HepG2 (cell line): Measurements from ENCODE around the gene MED25. TPM values are rescaled to one million over a fixed set of nuclear protein-coding genes. Genes with fewer than 3 reads are reported as not detected.

Experiments
- ATAC-seq: fragments of 200-7000 bp; cut with Tn5 transposase; 3 replicates; pipeline ENCODE4 v1.9.1; 2020; ENCODE audit warnings: mild to moderate bottlenecking, moderate library complexity
- BruUV-seq: library from RNA; stranded (reverse); fragments of 400-500 nt; replicated peaks from 2 replicates; lab custom pipeline; 2021; lab: Mats Ljungman, UMichigan
- CTCF ChIA-PET: fragments of 300-600 bp; formaldehyde crosslinking; extraction: SDS; loops from one replicate; lab custom pipeline; 2021; ENCODE audit warnings: low total read pairs, inconsistent platforms, low intra/inter-chr PET ratio; lab: Yijun Ruan, JAX
- POLR2A ChIA-PET: fragments of 350-600 bp; sonication (Branson Sonifier 250); formaldehyde crosslinking; loops from one replicate; lab custom pipeline; 2020; ENCODE audit warnings: antibody characterized with exemption, inconsistent platforms; lab: Yijun Ruan, JAX
- DNase-seq: peaks from one replicate; pipeline ENCODE4 v3.0.0-alpha.2; 2015; ENCODE audit warnings: low spot score
- FAIRE-seq: peaks from 3 replicates; lab custom pipeline; 2011; peaks lifted over from hg19 to GRCh38; lab: Jason Lieb, UNC
- H2AFZ ChIP-seq: one replicate; pipeline ENCODE4 v1.6.1; 2011; ENCODE audit warnings: low read length, inconsistent platforms
- H3K27ac ChIP-seq: fragments of 300-600 bp; 3 replicates; pipeline ENCODE4 v1.8.0; 2011; ENCODE audit warnings: mixed run types, mild to moderate bottlenecking, mixed read lengths, low read length, inconsistent platforms; ENCODE audit not compliant: insufficient read depth; ENCODE audit errors: extremely low read length
- H3K27me3 ChIP-seq, 2 experiments: fragments of 200-600 bp in 1 of 2; 2 replicates in 1 of 2; 3 replicates in 1 of 2; pipeline versions ENCODE4 v1.6.0 to v1.8.0; 2011; ENCODE audit warnings: low read length in 2 of 2, mild to moderate bottlenecking in 2 of 2, moderate library complexity in 2 of 2, inconsistent platforms in 1 of 2; ENCODE audit not compliant: insufficient read depth in 2 of 2, control insufficient read depth in 1 of 2
- H3K36me3 ChIP-seq, 2 experiments: fragments of 200-600 bp in 1 of 2; replicated peaks in 1 of 2; 2 replicates in 1 of 2; 3 replicates in 1 of 2; pipeline versions ENCODE4 v1.5.1 to v1.8.0; 2011; ENCODE audit warnings: low read length in 2 of 2, inconsistent platforms in 1 of 2; ENCODE audit not compliant: insufficient read depth in 2 of 2, control insufficient read depth in 1 of 2
- H3K4me1 ChIP-seq: 2 replicates; pipeline ENCODE4 v1.5.1; 2012; ENCODE audit warnings: low read length, inconsistent platforms; ENCODE audit not compliant: insufficient read depth
- H3K4me2 ChIP-seq: 2 replicates; pipeline ENCODE4 v1.6.0; 2011; ENCODE audit warnings: low read depth, low read length, inconsistent platforms
- H3K4me3 ChIP-seq, 3 experiments: fragments of 200-600 bp in 1 of 3; sonication (generic), shearing (Covaris generic) in 1 of 3; replicated peaks in 1 of 3; 2 replicates each; pipeline ENCODE4 v1.5.1; 2011 to 2016; ENCODE audit warnings: low read length in 3 of 3, inconsistent platforms in 2 of 3, low read depth in 2 of 3, mild to moderate bottlenecking in 2 of 3, control low read depth in 1 of 3, mixed read lengths in 1 of 3; ENCODE audit not compliant: insufficient read depth in 1 of 3
- H3K79me2 ChIP-seq: one replicate; pipeline ENCODE4 v1.6.1; 2011; ENCODE audit warnings: low read length, inconsistent platforms; ENCODE audit not compliant: insufficient read depth
- H3K9ac ChIP-seq: 2 replicates; pipeline ENCODE4 v1.6.0; 2011; ENCODE audit warnings: mild to moderate bottlenecking, low read depth, low read length, inconsistent platforms; ENCODE audit not compliant: insufficient read depth
- H3K9me3 ChIP-seq: 2 replicates; pipeline ENCODE4 v1.5.1; 2012; ENCODE audit warnings: mild to moderate bottlenecking, low read length
- H4K20me1 ChIP-seq: 2 replicates; pipeline ENCODE4 v1.6.0; 2011; ENCODE audit warnings: inconsistent platforms, mild to moderate bottlenecking, low read length, moderate library complexity; ENCODE audit not compliant: insufficient read depth
- CBX1 ChIP-seq: IDR thresholded peaks from one replicate; pipeline ENCODE4 v1.6.1; 2016; ENCODE audit warnings: antibody characterized with exemption, low read depth
- KLF12 ChIP-seq: sonication (generic); formaldehyde crosslinking; IDR thresholded peaks from 2 replicates; pipeline ENCODE4 v1.4.0; 2020; ENCODE audit warnings: missing genetic modification reagents, borderline replicate concordance
- NRL ChIP-seq: sonication (generic); formaldehyde crosslinking; IDR thresholded peaks from 2 replicates; pipeline ENCODE4 v1.5.0; 2020; ENCODE audit warnings: missing genetic modification reagents, mild to moderate bottlenecking, moderate library complexity, borderline replicate concordance
- PPARG ChIP-seq: conservative IDR thresholded peaks from 2 replicates; pipeline ENCODE4 v1.6.1; 2016; ENCODE audit warnings: missing biosample characterization, missing genetic modification reagents
- ZMAT3 ChIP-seq: sonication (generic); formaldehyde crosslinking; conservative IDR thresholded peaks from 2 replicates; pipeline ENCODE4 v1.7.0; 2021; ENCODE audit warnings: missing genetic modification reagents
- ZNF235 ChIP-seq: sonication (generic); formaldehyde crosslinking; IDR thresholded peaks from 2 replicates; pipeline ENCODE4 v1.8.1; 2023; ENCODE audit warnings: mild to moderate bottlenecking, missing genetic modification reagents, borderline replicate concordance
- ZNF292 ChIP-seq: sonication (generic); formaldehyde crosslinking; IDR thresholded peaks from 2 replicates; pipeline ENCODE4 v1.8.1; 2022; ENCODE audit warnings: mild to moderate bottlenecking, low read depth, missing genetic modification reagents, borderline replicate concordance
- WGBS: methylation state at CpG from one replicate; pipeline ENCODE4 v1.1.6; 2017; ENCODE audit warnings: low lambda C conversion rate; 5-methylcytosine and 5-hydroxymethylcytosine counted together
- in situ Hi-C: cut with HindIII; loops from 2 replicates; pipeline ENCODE4 v1.10.0; 2017; ENCODE audit warnings: low pct_unique_long_range_greater_than_20kb; ENCODE audit not compliant: extremely low pct_ligation_motif_present
- intact Hi-C: fragments of 100-400 bp; cut with micrococcal nuclease; formaldehyde crosslinking; loops from one replicate; pipeline ENCODE4 v1.10.0; 2022; ENCODE audit not compliant: unreplicated experiment
- polyA plus RNA-seq, 8 experiments: library from polyadenylated mRNA; depleted of rRNA in 3 of 8; stranded (reverse) in 7 of 8; unstranded in 1 of 8; fragments of >200 nt; fragmentation: Illumina TruSeq in 4 of 8; extraction: Trizol in 4 of 8; gene quantifications; 2 replicates each; pipeline versions ENCODE4 v1.2.1 to v1.2.3, GENCODE V29; 2011 to 2016; ENCODE audit warnings: low read depth in 4 of 8, missing spikeins in 1 of 8, mixed read lengths in 1 of 8; ENCODE audit not compliant: insufficient read depth in 1 of 8
- total RNA-seq, 5 experiments: library from RNA; depleted of rRNA; stranded (reverse); fragments of >200 nt; fragmentation: Illumina TruSeq; extraction: Trizol; gene quantifications; 2 replicates each; pipeline ENCODE4 v1.2.3, GENCODE V29; 2016; ENCODE audit warnings: low read depth in 1 of 5
- TF ChIP-seq, protein P1 (sequence below), 2 experiments: fragments of 450-650 bp in 1 of 2; sonication (generic) in 1 of 2; formaldehyde crosslinking; IDR thresholded peaks; 2 replicates each; pipeline versions ENCODE4 v1.5.0 to v1.8.0; 2020 to 2022; ENCODE audit warnings: mild to moderate bottlenecking in 1 of 2, missing genetic modification reagents in 1 of 2
- TF ChIP-seq, protein P2 (sequence below): sonication (generic); formaldehyde crosslinking; IDR thresholded peaks from 2 replicates; pipeline ENCODE4 v1.4.0; 2020; ENCODE audit warnings: missing genetic modification reagents
- TF ChIP-seq, protein P3 (sequence below): sonication (generic); formaldehyde crosslinking; IDR thresholded peaks from 2 replicates; pipeline ENCODE4 v1.4.0; 2020; ENCODE audit warnings: missing genetic modification reagents, borderline replicate concordance
- TF ChIP-seq, protein P4 (sequence below): sonication (generic); formaldehyde crosslinking; IDR thresholded peaks from 2 replicates; pipeline ENCODE4 v1.8.0; 2022; ENCODE audit warnings: mild to moderate bottlenecking, missing genetic modification reagents, borderline replicate concordance

MED25 gene
- total and polyA plus RNA-seq, 2 of the 13 experiments (the other 11 are each of a cell fraction or from before 2014, with no cell fraction given): 11.1 to 15.1 TPM

DNA sequence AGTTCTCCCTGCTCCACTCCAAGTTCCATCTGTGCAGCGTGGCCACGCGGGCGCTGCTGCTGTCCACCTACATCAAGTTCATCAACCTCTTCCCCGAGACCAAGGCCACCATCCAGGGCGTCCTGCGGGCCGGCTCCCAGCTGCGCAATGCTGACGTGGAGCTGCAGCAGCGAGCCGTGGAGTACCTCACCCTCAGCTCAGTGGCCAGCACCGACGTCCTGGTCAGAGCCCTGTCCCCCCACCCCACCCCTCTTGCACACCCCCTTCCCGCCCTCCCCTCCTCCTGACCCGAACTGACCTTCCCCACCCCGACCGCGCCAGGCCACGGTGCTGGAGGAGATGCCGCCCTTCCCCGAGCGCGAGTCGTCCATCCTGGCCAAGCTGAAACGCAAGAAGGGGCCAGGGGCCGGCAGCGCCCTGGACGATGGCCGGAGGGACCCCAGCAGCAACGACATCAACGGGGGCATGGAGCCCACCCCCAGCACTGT lies 16.6 kb upstream of the MED25 start:
- no peak for ATAC-seq
- no peak for FAIRE-seq
- TF ChIP-seq PPARG (CRISPR knock-in tag) (no peak), KLF12 (CRISPR knock-in tag) (no peak), NRL (no peak), ZMAT3 (CRISPR knock-in tag) (no peak), ZNF235 (CRISPR knock-in tag) (no peak), CBX1 (no peak), ZNF292 (CRISPR knock-in tag) (no peak)
- TF ChIP-seq, protein P1, sequence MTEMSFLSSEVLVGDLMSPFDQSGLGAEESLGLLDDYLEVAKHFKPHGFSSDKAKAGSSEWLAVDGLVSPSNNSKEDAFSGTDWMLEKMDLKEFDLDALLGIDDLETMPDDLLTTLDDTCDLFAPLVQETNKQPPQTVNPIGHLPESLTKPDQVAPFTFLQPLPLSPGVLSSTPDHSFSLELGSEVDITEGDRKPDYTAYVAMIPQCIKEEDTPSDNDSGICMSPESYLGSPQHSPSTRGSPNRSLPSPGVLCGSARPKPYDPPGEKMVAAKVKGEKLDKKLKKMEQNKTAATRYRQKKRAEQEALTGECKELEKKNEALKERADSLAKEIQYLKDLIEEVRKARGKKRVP (CRISPR knock-in tag; IDR thresholded peaks at IDR 0.05): no peak
- TF ChIP-seq, protein P2, sequence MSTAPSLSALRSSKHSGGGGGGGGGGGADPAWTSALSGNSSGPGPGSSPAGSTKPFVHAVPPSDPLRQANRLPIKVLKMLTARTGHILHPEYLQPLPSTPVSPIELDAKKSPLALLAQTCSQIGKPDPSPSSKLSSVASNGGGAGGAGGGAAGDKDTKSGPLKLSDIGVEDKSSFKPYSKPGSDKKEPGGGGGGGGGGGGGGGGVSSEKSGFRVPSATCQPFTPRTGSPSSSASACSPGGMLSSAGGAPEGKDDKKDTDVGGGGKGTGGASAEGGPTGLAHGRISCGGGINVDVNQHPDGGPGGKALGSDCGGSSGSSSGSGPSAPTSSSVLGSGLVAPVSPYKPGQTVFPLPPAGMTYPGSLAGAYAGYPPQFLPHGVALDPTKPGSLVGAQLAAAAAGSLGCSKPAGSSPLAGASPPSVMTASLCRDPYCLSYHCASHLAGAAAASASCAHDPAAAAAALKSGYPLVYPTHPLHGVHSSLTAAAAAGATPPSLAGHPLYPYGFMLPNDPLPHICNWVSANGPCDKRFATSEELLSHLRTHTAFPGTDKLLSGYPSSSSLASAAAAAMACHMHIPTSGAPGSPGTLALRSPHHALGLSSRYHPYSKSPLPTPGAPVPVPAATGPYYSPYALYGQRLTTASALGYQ (CRISPR knock-in tag): no peak
- TF ChIP-seq, protein P3, sequence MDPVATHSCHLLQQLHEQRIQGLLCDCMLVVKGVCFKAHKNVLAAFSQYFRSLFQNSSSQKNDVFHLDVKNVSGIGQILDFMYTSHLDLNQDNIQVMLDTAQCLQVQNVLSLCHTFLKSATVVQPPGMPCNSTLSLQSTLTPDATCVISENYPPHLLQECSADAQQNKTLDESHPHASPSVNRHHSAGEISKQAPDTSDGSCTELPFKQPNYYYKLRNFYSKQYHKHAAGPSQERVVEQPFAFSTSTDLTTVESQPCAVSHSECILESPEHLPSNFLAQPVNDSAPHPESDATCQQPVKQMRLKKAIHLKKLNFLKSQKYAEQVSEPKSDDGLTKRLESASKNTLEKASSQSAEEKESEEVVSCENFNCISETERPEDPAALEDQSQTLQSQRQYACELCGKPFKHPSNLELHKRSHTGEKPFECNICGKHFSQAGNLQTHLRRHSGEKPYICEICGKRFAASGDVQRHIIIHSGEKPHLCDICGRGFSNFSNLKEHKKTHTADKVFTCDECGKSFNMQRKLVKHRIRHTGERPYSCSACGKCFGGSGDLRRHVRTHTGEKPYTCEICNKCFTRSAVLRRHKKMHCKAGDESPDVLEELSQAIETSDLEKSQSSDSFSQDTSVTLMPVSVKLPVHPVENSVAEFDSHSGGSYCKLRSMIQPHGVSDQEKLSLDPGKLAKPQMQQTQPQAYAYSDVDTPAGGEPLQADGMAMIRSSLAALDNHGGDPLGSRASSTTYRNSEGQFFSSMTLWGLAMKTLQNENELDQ (CRISPR knock-in tag): no peak
- TF ChIP-seq, protein P4, sequence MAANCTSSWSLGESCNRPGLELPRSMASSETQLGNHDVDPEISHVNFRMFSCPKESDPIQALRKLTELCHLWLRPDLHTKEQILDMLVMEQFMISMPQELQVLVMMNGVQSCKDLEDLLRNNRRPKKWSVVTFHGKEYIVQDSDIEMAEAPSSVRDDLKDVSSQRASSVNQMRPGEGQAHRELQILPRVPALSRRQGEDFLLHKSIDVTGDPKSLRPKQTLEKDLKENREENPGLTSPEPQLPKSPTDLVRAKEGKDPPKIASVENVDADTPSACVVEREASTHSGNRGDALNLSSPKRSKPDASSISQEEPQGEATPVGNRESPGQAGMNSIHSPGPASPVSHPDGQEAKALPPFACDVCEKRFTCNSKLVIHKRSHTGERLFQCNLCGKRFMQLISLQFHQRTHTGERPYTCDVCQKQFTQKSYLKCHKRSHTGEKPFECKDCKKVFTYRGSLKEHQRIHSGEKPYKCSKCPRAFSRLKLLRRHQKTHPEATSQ (CRISPR knock-in tag): no peak
- Histone ChIP-seq H3K4me1 (no peaks in the 10 kb centered on the region), H3K4me2 (no peak overlapping the region), H3K9me3 (no peaks in the 10 kb centered on the region), H3K4me3 (no peak overlapping the region), H3K36me3 (peaks cover 11 to 44% of the 10 kb centered on the region in 2 experiments; a peak in 4 of 5 replicates), H4K20me1 (no peaks in the 10 kb centered on the region), H3K27me3 (no peaks in the 10 kb centered on the region), H2AFZ (no peak overlapping the region), H3K79me2 (no peaks in the 10 kb centered on the region), H3K9ac (no peak overlapping the region), H3K27ac (no peak overlapping the region)
- POLR2A ChIA-PET: interaction anchor here (0.6 kb wide), 1 partner anchor 30 kb away, joined by 3 read pairs; no protein-coding TSS in a partner anchor
- no peak for DNase-seq
- CTCF ChIA-PET: no interaction called here
- in situ Hi-C loops: no loop called here
- 95% methylated on average over 28 of the region's 32 CpGs for WGBS
- intact Hi-C loops: no loop called here
- no TSS peak for BruUV-seq
